ENCODE data around the gene WDR7.

DNA sequence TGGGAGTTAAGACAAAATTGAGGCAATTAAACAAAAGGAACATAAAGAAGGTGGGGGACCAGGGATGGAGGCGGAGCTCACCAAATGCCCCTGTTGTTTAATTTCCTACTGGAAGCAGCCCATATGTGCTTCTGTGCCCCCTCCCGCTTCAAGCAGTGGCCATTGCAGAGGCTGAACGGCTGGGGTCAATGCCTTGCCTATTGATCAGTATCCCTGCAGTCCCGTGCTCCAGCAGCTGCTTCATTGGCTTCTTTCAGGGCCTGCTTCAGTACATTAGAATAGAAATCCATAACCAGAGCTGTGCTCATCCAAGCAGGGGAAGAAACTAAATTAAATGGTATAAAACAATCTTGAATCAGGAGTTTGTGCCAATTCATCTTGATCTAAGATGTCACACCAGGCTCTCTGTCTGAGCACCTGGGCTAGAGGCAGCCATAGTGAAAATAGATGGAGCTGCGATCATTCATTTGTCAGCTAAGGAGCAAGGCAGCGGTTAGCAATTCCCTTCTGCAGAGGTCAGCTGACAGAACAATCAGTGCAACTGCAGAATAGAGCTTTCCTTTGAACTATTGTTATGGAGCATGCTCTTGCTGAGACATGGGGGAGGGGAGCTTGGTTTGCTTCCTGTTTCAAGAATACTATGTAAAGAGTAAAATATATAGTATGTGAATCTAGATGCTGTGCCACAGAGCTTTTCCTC lies 222.4 kb downstream of the WDR7 start:
- TF ChIP-seq ATF1 (CRISPR knock-in tag; IDR thresholded peaks at IDR 0.05) (no peak), ATF1 (tag; IDR thresholded peaks at IDR 0.05) (no peak), HDGF (IDR thresholded peaks at IDR 0.05) (no peak), U2AF2 (optimal IDR thresholded peaks at IDR 0.05; ENCODE audit: low read depth, low read length) (no peak), POLR2AphosphoS5 (IDR thresholded peaks at IDR 0.05; ENCODE audit: control insufficient read depth, insufficient read depth, low read depth, low read length) (no peak), THAP7 (CRISPR knock-in tag; IDR thresholded peaks at IDR 0.05) (no peak), ZNF274 (IDR thresholded peaks at IDR 0.05; ENCODE audit: borderline replicate concordance, low read depth, low read length) (no peak), MTF1 (CRISPR knock-in tag; IDR thresholded peaks at IDR 0.05; ENCODE audit: borderline replicate concordance) (no peak), CBFA2T3 (IDR thresholded peaks at IDR 0.05) (no peak), NCOA1 (IDR thresholded peaks at IDR 0.05; ENCODE audit: low read depth) (no peak), YY1 (IDR thresholded peaks at IDR 0.05; ENCODE audit: borderline replicate concordance in 1 of 3, control insufficient read depth in 1 of 3, extremely low read depth in 1 of 3, insufficient read depth in 3 of 3, insufficient read length in 1 of 3, insufficient replicate concordance in 2 of 3, low read depth in 1 of 3, low read length in 2 of 3) (no peak), MXD1 (CRISPR knock-in tag; IDR thresholded peaks at IDR 0.05; ENCODE audit: borderline replicate concordance, poor library complexity, severe bottlenecking) (no peak), ZNF41 (CRISPR knock-in tag; conservative IDR thresholded peaks at IDR 0.05) (no peak)
- TF ChIP-seq, protein P1, sequence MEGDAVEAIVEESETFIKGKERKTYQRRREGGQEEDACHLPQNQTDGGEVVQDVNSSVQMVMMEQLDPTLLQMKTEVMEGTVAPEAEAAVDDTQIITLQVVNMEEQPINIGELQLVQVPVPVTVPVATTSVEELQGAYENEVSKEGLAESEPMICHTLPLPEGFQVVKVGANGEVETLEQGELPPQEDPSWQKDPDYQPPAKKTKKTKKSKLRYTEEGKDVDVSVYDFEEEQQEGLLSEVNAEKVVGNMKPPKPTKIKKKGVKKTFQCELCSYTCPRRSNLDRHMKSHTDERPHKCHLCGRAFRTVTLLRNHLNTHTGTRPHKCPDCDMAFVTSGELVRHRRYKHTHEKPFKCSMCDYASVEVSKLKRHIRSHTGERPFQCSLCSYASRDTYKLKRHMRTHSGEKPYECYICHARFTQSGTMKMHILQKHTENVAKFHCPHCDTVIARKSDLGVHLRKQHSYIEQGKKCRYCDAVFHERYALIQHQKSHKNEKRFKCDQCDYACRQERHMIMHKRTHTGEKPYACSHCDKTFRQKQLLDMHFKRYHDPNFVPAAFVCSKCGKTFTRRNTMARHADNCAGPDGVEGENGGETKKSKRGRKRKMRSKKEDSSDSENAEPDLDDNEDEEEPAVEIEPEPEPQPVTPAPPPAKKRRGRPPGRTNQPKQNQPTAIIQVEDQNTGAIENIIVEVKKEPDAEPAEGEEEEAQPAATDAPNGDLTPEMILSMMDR (IDR thresholded peaks at IDR 0.05 in 2 of 3, conservative IDR thresholded peaks at IDR 0.05 in 1 of 3; ENCODE audit: insufficient read depth in 2 of 3, low read depth in 1 of 3, low read length in 3 of 3), result no peak
- TF ChIP-seq, protein P2, sequence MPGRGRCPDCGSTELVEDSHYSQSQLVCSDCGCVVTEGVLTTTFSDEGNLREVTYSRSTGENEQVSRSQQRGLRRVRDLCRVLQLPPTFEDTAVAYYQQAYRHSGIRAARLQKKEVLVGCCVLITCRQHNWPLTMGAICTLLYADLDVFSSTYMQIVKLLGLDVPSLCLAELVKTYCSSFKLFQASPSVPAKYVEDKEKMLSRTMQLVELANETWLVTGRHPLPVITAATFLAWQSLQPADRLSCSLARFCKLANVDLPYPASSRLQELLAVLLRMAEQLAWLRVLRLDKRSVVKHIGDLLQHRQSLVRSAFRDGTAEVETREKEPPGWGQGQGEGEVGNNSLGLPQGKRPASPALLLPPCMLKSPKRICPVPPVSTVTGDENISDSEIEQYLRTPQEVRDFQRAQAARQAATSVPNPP (IDR thresholded peaks at IDR 0.05; ENCODE audit: borderline replicate concordance, insufficient read depth, insufficient read length), result no peak

Measured in K562 (cell line).